HUES64 (cell line): Measurements from ENCODE around the gene VPS37D.
A peak's percentile ranks its signal among the peaks of the same experiment; 100 is the strongest.

ENCODE experiments used
- H3K27ac ChIP-seq: 2 replicates; pipeline ENCODE4 v1.7.0; 2013; ENCODE audit warnings: low read depth, low read length, inconsistent platforms
- H3K27me3 ChIP-seq: 2 replicates; pipeline ENCODE4 v1.6.1; 2013; ENCODE audit warnings: mild to moderate bottlenecking, low read length; ENCODE audit not compliant: insufficient read depth
- H3K36me3 ChIP-seq: 2 replicates; pipeline ENCODE4 v1.6.1; 2013; ENCODE audit warnings: mild to moderate bottlenecking, low read length; ENCODE audit not compliant: insufficient read depth
- H3K4me1 ChIP-seq: 2 replicates; pipeline ENCODE4 v1.6.1; 2013; ENCODE audit warnings: mild to moderate bottlenecking, low read length, moderate library complexity; ENCODE audit not compliant: insufficient read depth
- H3K4me3 ChIP-seq: 2 replicates; pipeline ENCODE4 v1.5.1; 2013; ENCODE audit warnings: mild to moderate bottlenecking, low read length, moderate library complexity
- H3K9ac ChIP-seq: 2 replicates; pipeline ENCODE4 v1.6.1; 2013; ENCODE audit warnings: mild to moderate bottlenecking, low read depth, low read length
- H3K9me3 ChIP-seq: 2 replicates; pipeline ENCODE4 v1.6.1; 2013; ENCODE audit warnings: low read depth, low read length; ENCODE audit not compliant: insufficient read depth
- WGBS: fragments of 150-250, 120-280 bp; methylation state at CpG from one replicate; pipeline ENCODE4 v1.1.7; 2013; ENCODE audit warnings: missing lambda C conversion rate; 5-methylcytosine and 5-hydroxymethylcytosine counted together

The VPS37D gene

GRCh38 chr7:73700069-73700423 is 32.4 kb downstream of the VPS37D start:
- Histone ChIP-seq H3K9me3 (no peaks in the 10 kb centered on the region), H3K27ac (no peak overlapping the region), H3K9ac (no peak overlapping the region), H3K4me3 (no peak overlapping the region), H3K4me1 (peaks cover 7% of the 10 kb centered on the region), H3K27me3 (no peaks in the 10 kb centered on the region), H3K36me3 (peaks cover 55% of the 10 kb centered on the region)
- 93% methylated on average over 14 of the region's 14 CpGs for WGBS

DNA sequence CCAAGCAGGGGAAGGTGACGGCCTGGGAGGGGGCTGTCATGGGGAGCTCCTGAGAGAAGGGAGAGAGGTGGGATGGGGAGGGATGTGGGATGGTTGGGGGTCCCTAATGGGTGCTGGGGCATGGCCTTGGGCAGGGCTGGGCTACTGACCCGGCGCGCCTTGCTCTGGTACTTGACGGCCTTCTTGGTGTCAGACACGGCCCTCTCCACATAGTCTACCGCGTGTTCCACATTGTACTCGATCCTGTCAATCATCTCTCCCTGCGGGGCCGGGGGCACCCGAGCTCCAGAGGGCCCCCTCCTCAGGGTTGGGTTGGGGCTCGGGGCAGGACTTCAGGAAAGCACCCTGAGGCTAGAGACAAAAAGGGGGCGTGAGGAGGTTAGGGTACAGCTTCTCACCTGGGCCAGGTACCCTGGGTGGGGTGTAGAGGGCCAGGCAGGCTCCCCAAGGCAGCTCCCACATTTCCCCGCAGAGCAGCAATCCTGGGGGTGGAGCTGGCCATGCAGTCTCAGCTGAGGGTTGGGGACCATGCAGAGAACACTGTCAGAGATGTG is 33.0 kb downstream of the VPS37D start:
- H3K27me3 ChIP-seq, result no peaks in the 10 kb centered on the region
- H3K9ac ChIP-seq, result no peak overlapping the region
- H3K4me3 ChIP-seq, result no peak overlapping the region
- H3K4me1 ChIP-seq, result peaks cover 7% of the 10 kb centered on the region
- peaks cover 51% of the 10 kb centered on the region for H3K36me3 ChIP-seq
- no peak overlapping the region for H3K27ac ChIP-seq
- WGBS, result 94% methylated on average over 15 of the region's 15 CpGs
- no peaks in the 10 kb centered on the region for H3K9me3 ChIP-seq

GRCh38 chr7:73701357-73701995 is 33.8 kb downstream of the VPS37D start:
- Histone ChIP-seq H3K4me3 (no peak overlapping the region), H3K9ac (no peak overlapping the region), H3K4me1 (peaks cover 7% of the 10 kb centered on the region), H3K9me3 (no peaks in the 10 kb centered on the region), H3K27me3 (no peaks in the 10 kb centered on the region), H3K27ac (no peak overlapping the region), H3K36me3 (peaks cover 43% of the 10 kb centered on the region)
- 68% methylated on average over 13 of the region's 13 CpGs for WGBS

- H3K4me3 ChIP-seq, result no peak overlapping the region
- H3K27ac ChIP-seq, result no peak overlapping the region
- H3K36me3 ChIP-seq, result peaks cover 35% of the 10 kb centered on the region
- peaks cover 7% of the 10 kb centered on the region for H3K4me1 ChIP-seq
- no peaks in the 10 kb centered on the region for H3K27me3 ChIP-seq
- H3K9me3 ChIP-seq, result no peaks in the 10 kb centered on the region
- 92% methylated on average over 8 of the region's 8 CpGs for WGBS
- H3K9ac ChIP-seq, result no peak overlapping the region
Observed at GRCh38 chr7:73702226-73702625, 34.6 kb downstream of the VPS37D start.

DNA sequence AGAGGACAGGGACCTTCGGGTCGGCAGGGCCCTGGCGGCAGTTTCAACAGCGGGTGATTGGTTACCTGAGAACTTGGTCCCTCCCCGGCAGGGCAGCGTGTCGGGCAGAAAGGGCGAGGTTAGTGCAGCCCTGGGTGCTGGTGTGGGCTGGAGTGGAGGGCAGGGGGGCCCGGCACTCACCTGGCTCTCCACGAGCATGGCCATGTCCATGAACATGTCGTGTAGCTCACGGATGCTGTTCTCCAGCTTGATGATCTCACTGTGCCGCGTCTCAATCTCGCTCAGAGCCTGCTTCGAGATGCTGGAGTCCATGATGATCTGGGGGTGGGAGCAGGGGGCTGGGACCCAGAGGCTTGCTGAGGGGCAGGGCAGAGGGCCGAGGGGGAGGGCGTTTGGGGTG is 35.0 kb downstream of the VPS37D start:
- no peaks in the 10 kb centered on the region for H3K9me3 ChIP-seq
- H3K9ac ChIP-seq, result no peak overlapping the region
- WGBS, result 86% methylated on average over 18 of the region's 18 CpGs
- no peaks in the 10 kb centered on the region for H3K27me3 ChIP-seq
- peaks cover 7% of the 10 kb centered on the region for H3K4me1 ChIP-seq
- H3K27ac ChIP-seq, result no peak overlapping the region
- H3K36me3 ChIP-seq, result peaks cover 31% of the 10 kb centered on the region
- no peak overlapping the region for H3K4me3 ChIP-seq

- peaks cover 25% of the 10 kb centered on the region for H3K36me3 ChIP-seq
- 0 out of 2 replicates have a peak overlapping the region, but pooled peaks have one; percentile 1 for H3K9ac ChIP-seq
- WGBS, result 52% methylated on average over 13 of the region's 13 CpGs
- no peaks in the 10 kb centered on the region for H3K27me3 ChIP-seq
- no peaks in the 10 kb centered on the region for H3K9me3 ChIP-seq
- H3K27ac ChIP-seq, result no peak overlapping the region; the same call in 1 of the 2 replicates
- H3K4me3 ChIP-seq, result peak overlapping the region; percentile 49
- H3K4me1 ChIP-seq, result peaks cover 7% of the 10 kb centered on the region
Observed at GRCh38 chr7:73703225-73703624, 35.6 kb downstream of the VPS37D start.

DNA sequence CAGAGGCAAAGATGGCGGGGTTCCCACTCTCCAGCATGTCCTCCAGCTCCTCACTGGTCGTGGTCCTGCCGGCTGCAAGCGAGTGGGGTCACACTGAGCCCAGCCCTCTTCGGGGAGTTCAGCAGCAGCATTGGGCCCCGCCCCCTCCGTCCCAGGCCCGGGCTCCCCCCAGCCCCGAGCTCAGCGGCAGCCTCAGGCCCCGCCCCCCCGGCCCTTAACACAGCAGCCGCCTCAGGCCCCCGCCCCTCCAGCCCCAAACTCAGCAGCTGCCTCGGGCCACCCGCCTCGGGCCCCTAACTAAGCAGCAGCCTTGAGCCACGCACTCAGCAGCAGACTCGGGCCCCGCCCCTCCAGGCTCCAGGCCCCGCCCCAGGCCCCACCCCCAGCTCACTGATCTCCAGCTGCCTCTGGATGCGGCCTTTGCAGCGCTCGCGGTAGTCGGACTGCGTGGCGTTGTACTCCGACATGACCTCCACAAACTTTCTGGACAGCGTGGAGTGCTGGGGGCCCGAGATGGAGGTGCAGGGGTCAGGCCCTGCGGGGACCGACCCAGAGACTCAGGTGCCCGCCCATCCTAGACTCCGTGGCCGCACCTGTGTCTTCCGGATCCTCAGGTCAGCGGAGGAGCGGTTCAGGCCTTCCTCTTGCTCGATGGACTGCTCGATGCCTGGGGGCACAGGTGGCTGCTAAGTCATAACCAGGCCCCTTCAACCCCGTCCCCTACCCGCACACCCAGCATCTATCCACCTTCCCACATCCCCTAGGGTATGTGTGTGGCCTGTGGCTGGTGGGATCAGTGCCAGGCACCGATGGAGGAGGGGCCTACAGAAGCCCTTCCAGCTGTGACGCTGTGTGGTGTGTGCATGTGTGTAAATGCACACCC is 36.4 kb downstream of the VPS37D start:
- H3K27ac ChIP-seq, result no peak overlapping the region
- peaks cover 7% of the 10 kb centered on the region for H3K4me1 ChIP-seq
- no peaks in the 10 kb centered on the region for H3K27me3 ChIP-seq
- H3K9ac ChIP-seq, result no peak overlapping the region; the same call in 1 of the 2 replicates
- H3K36me3 ChIP-seq, result peaks cover 17% of the 10 kb centered on the region
- H3K4me3 ChIP-seq, result peak overlapping the region; percentile 49
- WGBS, result 28% methylated on average over 40 of the region's 45 CpGs
- H3K9me3 ChIP-seq, result no peaks in the 10 kb centered on the region

GRCh38 chr7:73704640-73705550 is 37.3 kb downstream of the VPS37D start:
- Histone ChIP-seq H3K36me3 (peaks cover 8% of the 10 kb centered on the region; the same call in 1 of the 2 replicates), H3K27ac (no peak overlapping the region), H3K4me3 (no peak overlapping the region), H3K4me1 (peaks cover 7% of the 10 kb centered on the region), H3K9me3 (no peaks in the 10 kb centered on the region), H3K27me3 (no peaks in the 10 kb centered on the region), H3K9ac (no peak overlapping the region)
- WGBS, result 85% methylated on average over 22 of the region's 23 CpGs

DNA sequence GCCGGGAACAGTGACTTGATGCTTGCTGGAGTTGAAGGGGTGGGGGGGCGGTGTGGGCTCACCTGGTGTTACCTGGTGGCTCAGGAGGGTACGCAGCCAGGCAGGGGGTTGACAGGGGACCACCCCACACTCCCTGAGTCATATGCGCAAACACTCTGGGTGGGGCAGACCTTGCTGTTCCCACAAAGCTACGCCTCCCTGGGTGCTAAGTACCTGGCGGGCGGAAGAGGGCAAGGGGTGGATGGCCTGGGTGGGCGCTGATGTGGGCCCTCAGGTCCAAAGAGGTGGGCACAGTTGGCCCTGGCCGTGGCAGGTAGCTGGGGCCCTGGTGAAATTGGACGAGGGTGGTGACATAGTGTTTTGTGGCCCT is 37.9 kb downstream of the VPS37D start:
- no peaks in the 10 kb centered on the region for H3K9me3 ChIP-seq
- no peak overlapping the region for H3K9ac ChIP-seq
- no peak overlapping the region for H3K27ac ChIP-seq

GRCh38 chr7:73706126-73707044 is 38.8 kb downstream of the VPS37D start:
- no peaks in the 10 kb centered on the region for H3K9me3 ChIP-seq
- WGBS, result 85% methylated on average over 25 of the region's 25 CpGs
- H3K9ac ChIP-seq, result no peak overlapping the region
- no peak overlapping the region for H3K4me3 ChIP-seq
- peaks cover 8% of the 10 kb centered on the region; the same call in 1 of the 2 replicates for H3K36me3 ChIP-seq
- peaks cover 7% of the 10 kb centered on the region for H3K4me1 ChIP-seq
- H3K27me3 ChIP-seq, result no peaks in the 10 kb centered on the region
- no peak overlapping the region for H3K27ac ChIP-seq

More for the DNA sequence above, 37.9 kb downstream of the VPS37D start:
- peaks cover 8% of the 10 kb centered on the region; the same call in 1 of the 2 replicates for H3K36me3 ChIP-seq
- no peaks in the 10 kb centered on the region for H3K27me3 ChIP-seq
- 91% methylated on average over 10 of the region's 10 CpGs for WGBS
- H3K4me3 ChIP-seq, result no peak overlapping the region
- peaks cover 7% of the 10 kb centered on the region for H3K4me1 ChIP-seq
